ENCODE measurements around the gene SLC10A4.

Gene SLC10A4

GRCh38 chr4:48489683-48490011 is 6.5 kb downstream of the SLC10A4 start:
- DNase-seq (ENCODE audit: low spot score): no peak

DNA sequence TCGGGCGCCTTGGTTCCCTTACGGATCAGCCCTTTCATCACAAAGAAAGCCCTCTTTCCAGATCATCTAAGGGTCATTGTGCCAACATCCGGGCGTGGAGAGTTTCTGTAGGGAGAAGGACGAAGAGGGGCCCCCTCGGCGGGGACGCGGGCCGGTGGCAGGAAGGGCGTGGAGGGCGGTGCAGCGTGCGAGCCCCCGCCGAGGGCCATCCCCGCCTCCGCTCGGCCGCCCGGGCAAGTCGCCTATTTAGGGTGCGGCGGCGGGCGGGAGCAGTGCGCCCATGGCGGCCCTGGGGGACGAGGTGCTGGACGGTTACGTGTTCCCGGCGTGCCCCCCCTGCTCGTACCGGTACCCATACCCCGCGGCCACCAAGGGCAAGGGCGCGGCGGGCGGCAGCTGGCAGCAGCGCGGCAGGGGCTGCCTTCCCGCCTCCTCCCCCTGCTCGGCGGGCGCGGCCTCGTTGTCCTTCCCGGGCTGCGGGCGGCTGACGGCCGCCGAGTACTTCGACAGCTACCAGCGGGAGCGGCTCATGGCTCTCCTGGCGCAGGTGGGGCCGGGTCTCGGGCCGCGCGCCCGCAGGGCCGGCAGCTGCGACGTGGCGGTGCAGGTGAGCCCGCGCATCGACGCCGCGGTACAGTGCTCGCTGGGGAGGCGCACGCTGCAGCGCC is 7.0 kb downstream of the SLC10A4 start, which contains the start of gene ZAR1:
ZAR1 (plus strand) TSS at position 241 of the 668 bp plus-strand sequence; CDS start at position 281, 40 bp downstream.
- DNase-seq (ENCODE audit: low spot score): no peak

- DNase-seq (ENCODE audit: low spot score): no peak
Measured at GRCh38 chr4:48490680-48491513, 7.8 kb downstream of the SLC10A4 start.

GRCh38 chr4:48491514-48492176 is 8.5 kb downstream of the SLC10A4 start:
- no peak for DNase-seq (ENCODE audit: low spot score)

GRCh38 chr4:48493452-48494100 is 10.4 kb downstream of the SLC10A4 start:
- no peak for DNase-seq (ENCODE audit: low spot score)

- DNase-seq (ENCODE audit: low spot score): no peak
Measured at GRCh38 chr4:48495941-48496340, 12.8 kb downstream of the SLC10A4 start.

DNA sequence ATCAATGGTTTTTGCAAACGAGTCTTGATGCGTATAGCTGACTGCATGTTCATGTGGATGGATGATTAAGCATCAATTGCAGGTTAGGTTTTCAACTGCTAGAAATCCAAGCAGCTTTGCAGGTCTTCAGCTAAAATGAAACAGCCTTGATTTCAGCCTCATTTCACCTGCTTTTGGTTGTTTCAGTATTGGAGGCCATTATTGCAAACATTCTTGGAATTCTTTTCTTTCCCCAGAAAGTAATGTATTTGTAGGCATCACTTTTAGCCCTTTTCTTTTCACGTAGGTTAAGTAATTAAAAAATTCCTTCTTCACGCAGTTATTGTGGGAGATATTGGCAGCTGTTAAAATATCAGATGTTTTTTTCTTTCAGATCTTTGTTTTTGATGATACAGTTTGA is 15.8 kb downstream of the SLC10A4 start:
- DNase-seq (ENCODE audit: low spot score): no peak

DNA sequence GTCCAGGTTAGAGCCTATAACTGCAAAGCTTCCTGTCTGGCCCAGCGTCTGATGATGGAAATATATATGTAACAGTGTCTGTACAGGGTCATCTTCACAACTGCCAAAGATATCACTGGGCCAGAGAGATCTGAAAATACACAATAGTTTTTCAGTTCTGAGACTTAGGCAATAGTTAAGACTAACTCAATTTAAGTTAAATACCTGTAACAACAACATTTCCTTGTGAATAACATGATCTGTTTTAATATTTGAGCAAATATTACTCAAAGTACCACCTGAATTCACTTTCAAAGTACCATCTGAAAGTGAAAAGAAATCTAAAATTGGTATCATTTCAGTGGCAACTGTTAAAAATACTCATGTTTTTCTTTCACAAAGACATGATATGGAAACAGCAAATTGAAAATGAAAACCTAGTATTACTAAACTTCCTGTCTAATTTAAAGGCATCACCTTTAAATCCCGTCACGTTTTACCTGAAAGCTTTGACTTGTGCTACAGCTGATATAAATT is 16.5 kb downstream of the SLC10A4 start:
- no peak for DNase-seq (ENCODE audit: low spot score)

GRCh38 chr4:48503233-48504025 is 20.3 kb downstream of the SLC10A4 start:
- DNase-seq (ENCODE audit: low spot score): no peak

DNA sequence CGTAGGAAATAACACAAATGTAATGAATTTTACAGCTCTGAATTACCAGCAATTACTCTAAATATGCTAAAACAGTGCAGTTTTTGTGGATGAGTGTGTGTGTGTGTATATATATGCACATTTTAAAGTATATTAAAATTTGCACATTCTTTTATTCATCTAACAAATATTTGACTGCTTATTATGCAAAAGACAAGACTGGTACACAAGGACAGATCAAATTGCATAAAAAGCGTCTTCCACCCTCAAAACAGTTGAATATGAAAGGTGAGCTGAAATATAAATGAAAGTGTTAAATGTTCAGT is 20.8 kb downstream of the SLC10A4 start:
- no peak for DNase-seq (ENCODE audit: low spot score)

DNA sequence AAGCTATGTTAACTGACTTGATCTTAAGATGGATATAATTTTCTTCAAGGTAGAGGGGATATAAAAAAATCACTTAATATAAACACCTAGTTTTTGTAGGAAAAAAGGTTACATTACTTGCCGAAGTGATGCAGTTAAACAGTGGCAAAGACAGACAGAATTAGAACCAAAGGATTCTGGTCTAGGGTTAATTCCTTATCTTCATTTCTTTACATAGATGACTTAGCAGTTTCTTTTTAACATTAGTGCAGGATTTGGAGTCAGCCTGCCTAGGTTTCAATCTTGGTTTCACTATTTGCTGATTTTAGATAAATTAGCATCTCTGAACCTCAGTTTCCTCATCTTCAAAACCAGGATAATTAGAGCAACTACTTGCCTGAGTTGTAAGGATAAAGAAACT is 21.2 kb downstream of the SLC10A4 start:
- no peak for DNase-seq (ENCODE audit: low spot score)

DNA sequence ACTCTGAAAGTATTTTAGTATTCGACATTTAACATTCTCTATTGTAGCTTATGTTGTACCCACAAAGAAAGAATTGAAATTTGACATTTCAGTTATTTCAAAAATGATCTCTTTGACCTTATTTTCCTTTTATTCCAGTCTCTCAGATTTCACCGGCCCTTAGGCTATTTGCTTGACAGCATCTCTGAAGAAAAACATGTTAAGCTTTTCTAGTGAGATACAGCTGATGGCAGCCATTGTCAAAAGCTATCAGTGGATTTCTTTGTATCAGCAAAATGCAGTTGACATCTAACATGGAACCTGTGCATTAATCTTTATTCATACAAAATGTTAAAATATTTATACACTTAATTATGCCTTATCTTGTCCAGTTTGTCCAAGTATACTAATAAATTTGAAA is 23.6 kb downstream of the SLC10A4 start:
- DNase-seq (ENCODE audit: low spot score): no peak

DNA sequence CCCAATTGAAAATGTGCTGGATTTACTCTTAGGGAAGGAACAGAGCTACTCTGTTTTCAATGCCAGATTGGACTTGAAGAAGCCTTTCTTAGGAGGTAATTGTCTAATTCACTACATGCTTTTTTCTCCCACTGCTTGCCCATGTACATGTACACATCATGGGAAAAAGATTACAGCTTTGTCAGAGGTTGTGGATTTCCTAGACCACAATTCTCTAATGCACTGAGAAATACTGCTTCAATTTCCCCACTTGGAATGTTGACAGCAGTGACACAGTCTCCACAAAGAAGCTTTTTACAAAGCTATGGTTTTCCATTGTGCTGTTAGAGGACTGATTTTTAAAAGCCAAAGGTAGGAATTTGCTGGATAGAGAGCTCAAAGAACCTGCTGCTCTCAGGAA is 26.4 kb downstream of the SLC10A4 start:
- no peak for DNase-seq (ENCODE audit: low spot score)

GRCh38 chr4:48518143-48518542 is 35.0 kb downstream of the SLC10A4 start:
- no peak for DNase-seq (ENCODE audit: low spot score)

DNA sequence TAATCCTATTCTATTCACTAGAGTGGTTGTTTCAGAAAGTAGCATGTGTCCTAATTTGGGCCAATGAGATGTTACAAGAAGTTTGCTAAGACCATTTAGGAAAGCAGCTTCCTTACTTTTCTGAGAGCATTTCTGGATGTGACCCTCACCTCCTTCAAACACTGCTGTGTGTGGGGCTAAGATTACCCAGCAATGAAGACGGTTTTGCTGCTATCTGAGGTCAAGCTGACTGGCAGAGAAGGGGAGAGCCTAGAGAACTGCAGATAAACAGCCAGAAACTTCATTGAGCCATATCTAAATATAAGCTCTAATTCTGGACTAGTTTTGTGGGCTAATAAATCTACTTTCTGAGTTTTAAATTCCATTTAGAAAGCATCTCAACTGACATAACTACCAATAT is 43.3 kb downstream of the SLC10A4 start:
- DNase-seq (ENCODE audit: low spot score): no peak

- no peak for DNase-seq (ENCODE audit: low spot score)
Measured at GRCh38 chr4:48538358-48538757, 55.2 kb downstream of the SLC10A4 start.
